GM18870 (cell line): ENCODE results near the gene PLD4.
"Not testable (repeated sequence)": the region's sequence is repeated elsewhere in the genome, so short reads cannot be mapped to it uniquely, and the experiment has no call there.

Source experiments
- ATAC-seq: cut with Tn5 transposase; IDR thresholded peaks from one replicate; pipeline ENCODE4 v1.9.1; 2021; ENCODE audit warnings: moderate library complexity; ENCODE audit not compliant: unreplicated experiment

Gene PLD4

DNA sequence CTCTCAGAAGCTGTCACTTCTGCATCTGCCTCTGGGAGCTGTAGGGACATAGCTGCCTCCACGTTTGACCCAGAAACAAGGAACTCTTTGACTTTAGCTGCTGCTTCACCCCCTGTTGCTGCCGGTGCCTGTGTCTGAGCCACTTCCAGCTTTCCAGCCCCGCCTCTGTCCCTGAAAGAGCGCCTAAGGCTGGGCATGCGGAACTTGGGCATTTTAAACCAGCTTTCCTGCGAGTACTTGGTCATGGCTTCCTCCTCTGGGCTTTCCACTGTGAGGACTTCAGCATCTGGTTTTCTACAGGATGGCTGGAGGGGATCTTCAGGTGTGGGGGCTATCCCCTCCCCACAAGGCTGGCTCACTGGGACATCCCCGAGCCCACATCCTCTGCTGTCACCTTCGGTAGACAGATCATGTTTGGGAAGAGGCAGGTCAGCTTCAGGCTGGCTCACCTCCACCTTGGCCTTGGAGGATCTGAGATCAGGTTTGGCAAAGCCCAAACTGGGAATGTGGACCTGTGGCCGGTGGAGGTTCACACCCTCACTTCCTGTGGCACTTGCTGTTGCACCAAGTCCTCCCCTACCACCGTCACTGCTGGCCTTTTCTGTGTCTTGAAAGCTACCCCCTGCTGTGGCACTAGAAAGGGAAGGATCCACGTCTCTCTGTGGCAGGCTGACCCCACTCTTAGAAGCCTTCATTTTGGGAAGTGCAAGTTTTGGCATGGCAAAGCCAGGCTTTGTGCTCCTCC, 15.2 kb downstream of the PLD4 start:
- no peak for ATAC-seq

DNA sequence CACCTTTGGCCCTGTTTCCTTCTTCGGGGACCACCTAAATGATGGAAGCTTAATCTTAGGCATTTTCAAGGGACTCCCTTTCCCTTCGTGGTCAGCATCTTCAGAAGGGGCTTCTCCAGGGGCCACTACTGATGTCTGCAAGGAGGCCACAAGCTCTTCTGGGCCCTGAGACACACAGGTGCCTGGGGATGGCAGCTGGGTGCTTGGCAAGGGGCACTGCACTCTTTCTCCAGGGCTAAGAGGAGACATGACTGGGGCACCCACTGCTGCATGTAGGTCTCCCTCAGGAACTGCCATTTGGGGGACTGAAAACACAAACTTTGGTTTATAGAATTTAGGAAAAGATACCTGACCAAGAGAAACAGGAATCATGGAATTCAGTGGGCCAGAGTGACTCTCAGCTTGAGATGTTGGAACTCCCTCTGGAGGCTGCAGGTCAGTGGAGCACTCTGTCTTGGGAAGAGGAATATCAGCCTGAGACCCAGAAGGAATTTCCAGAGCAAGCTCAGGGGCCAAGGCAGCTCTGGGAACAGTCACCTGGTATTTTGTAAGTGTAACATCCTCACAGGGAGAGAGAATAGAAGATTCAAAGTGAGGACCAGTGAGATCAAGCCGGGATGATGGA, 16.0 kb downstream of the PLD4 start:
- ATAC-seq, result no peak

DNA sequence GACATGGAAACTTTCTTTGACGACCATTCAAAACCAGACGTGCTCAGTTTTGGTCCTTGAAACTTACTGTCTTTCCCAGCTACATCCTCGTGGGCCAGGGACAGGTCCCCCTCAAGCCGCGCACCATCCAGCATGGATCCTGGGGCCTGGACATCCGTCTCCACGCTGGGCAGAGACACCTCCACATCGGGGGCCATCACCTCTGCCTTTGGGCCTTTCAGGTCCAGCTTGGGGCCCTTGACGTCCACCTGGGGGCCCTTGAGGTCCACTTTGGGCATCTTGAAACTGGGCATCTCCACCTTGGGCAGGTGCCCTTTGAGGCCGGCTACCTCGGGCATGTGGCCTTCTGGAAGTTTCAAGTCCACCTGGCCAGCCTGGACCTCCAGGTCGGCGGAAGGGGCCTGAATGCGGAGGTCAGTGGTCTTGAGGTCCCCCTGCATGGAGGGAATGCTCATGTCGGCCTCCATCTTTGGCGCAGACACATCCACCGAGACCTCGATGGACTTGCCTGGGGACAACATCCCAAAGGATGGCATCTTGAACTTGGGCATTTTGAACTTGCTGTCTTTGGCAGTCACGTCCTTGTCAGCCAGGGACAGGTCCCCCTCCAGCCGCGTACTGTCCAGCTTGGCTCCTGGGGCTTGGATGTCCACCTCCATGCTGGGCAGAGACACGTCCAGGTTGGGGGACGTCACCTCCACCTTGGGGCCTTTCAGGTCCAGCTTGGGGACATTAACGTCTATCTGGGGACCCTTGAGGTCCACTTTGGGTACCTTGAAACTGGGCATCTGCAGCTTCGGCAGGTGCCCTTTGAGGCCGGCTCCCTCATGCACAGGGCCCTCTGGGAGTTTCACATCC, 17.1 kb downstream of the PLD4 start:
- no peak for ATAC-seq

DNA sequence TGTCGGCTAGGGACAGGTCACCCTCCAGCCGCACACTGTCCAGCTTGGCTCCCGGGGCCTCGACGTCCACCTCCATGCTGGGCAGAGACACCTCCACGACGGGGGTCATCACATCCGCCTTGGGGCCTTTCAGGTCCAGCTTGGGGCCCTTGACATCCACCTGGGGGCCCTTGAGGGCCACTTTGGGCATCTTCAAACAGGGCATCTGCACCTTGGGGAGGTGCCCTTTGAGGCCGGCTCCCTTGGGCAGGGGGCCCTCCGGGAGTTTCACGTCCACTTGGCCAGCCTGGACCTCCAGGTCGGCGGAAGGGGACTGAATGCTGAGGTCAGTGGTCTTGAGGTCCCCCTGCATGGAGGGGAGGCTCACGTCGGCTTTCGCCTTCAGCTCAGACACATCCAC, 17.9 kb downstream of the PLD4 start:
- no peak for ATAC-seq

DNA sequence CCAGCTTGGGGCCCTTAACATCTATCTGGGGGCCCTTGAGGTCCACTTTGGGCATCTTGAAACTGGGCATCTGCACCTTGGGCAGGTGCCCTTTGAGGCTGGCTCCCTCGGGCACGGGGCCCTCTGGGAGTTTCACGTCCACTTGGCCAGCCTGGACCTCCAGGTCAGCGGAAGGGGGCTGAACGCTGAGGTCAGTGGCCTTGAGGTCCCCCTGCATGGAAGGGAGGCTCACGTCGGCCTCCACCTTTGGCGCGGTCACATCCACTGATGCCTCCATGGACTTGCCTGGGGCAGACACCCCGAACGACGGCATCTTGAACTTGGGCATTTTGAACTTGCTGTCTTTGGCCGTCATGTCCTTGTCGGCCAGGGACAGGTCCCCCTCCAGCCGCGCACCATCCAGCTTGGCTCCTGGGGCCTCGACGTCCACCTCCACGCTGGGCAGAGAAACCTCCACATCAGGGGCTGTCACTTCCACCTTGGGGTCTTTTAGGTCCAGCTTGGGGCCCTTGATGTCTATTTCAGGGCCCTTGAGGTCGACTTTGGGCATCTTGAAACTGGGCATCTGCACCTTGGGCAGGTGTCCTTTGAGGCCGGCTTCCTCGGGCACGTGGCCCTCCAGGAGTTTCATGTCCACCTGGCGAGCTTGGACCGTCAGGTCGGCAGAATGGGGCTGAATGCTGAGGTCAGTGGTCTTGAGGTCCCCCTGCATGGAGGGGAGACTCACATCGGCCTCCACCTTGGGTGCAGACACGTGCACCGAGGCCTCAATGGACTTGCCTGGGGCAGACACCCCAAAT, 18.7 kb downstream of the PLD4 start:
- not testable (repeated sequence) for ATAC-seq

DNA sequence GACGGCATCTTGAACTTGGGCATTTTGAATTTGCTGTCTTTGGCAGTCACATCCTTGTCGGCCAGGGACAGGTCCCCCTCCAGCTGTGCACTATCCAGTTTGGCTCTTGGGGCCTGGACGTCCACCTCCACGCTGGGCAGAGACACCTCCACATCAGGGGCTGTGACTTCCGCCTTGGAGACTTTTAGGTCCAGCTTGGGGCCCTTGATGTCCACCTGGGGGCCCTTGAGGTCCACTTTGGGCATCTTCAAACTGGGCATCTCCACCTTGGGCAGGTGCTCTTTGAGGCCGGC, 19.3 kb downstream of the PLD4 start:
- ATAC-seq, result not testable (repeated sequence)

DNA sequence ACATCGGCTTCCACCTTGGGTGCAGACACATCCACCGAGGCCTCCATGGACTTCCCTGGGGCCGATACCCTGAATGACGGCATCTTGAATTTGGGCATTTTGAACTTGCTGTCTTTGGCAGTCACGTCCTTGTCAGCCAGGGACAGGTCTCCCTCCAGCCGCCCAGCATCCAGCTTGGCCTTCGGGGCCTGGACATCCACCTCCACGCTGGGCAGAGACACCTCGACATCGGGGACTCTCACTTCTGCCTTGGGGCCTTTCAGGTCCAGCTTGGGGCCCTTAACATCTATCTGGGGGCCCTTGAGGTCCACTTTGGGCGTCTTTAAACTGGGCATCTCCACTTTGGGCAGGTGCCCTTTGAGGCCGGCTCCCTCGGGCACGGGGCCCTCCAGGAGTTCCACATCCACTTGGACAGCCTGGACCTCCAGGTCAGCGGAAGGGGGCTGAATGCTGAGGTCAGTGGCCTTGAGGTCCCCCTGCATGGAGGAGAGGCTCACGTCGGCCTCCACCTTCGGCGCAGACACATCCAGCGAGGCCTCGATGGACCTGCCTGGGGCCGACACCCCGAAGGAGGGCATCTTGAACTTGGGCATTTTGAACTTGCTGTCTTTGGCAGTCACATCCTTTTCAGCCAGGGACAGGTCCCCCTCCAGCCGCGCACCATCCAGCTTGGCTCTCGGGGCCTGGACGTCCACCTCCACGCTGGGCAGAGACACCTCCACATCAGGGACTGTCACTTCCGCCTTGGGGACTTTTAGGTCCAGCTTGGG, 19.9 kb downstream of the PLD4 start:
- ATAC-seq, result not testable (repeated sequence)

DNA sequence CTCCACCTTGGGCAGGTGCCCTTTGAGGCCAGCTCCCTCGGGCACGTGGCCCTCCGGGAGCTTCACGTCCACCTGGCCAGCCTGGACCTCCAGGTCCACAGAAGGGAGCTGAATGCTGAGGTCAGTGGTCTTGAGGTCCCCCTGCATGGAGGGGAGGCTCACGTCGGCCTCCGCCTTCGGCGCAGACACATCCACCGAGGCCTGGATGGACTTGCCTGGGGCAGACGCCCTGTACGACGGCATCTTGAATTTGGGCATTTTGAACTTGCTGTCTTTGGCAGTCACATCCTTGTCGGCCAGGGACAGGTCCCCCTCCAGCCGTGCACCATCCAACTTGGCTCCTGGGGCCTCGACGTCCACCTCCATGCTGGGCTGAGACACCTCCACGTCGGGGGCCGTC, 20.6 kb downstream of the PLD4 start:
- not testable (repeated sequence) for ATAC-seq

DNA sequence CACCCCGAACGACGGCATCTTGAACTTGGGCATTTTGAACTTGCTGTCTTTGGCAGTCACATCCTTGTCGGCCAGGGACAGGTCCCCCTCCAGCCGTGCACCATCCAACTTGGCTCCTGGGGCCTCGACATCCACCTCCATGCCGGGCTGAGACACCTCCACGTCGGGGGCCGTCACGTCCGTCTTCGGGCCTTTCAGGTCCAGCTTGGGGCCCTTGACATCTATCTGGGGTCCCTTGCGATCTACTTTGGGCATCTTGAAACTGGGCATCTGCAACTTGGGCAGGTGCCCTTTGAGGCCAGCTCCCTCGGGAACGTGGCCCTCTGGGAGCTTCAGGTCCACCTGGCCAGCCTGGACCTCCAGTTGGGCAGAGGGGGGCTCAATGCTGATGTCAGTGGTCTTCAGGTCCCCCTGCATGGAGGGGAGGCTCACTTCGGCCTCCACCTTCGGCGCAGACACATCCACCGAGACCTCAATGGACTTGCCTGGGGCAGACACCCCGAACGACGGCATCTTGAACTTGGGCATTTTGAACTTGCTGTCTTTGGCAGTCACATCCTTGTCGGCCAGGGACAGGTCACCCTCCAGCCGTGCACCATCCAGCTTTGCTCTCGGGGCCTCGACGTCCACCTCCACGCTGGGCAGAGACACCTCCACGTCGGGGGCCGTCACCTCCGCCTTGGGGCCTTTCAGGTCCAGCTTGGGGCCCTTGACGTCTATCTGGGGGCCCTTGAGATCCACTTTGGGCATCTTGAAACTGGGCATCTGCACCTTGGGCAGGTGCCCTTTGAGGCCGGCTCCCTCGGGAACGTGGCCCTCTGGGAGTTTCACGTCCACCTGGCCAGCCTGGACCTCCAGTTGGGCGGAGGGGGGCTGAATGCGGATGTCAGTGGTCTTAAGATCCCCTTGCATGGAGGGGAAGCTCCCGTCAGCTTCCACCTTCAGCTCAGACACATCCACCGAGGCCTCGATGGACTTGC, 21.6 kb downstream of the PLD4 start:
- not testable (repeated sequence) for ATAC-seq

DNA sequence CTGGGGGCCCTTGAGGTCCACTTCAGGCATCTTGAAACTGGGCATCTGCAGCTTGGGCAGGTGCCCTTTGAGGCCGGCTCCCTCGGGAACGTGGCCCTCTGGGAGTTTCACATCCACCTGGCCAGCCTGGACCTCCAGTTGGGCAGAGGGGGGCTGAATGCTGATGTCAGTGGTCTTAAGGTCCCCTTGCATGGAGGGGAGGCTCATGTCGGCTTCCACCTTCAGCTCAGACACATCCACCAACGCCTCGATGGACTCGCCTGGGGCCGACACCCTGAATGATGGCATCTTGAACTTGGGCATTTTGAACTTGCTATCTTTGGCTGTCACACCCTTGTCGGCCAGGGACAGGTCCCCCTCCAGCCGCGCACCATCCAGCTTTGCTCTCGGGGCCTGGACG, 22.5 kb downstream of the PLD4 start:
- ATAC-seq, result not testable (repeated sequence)

DNA sequence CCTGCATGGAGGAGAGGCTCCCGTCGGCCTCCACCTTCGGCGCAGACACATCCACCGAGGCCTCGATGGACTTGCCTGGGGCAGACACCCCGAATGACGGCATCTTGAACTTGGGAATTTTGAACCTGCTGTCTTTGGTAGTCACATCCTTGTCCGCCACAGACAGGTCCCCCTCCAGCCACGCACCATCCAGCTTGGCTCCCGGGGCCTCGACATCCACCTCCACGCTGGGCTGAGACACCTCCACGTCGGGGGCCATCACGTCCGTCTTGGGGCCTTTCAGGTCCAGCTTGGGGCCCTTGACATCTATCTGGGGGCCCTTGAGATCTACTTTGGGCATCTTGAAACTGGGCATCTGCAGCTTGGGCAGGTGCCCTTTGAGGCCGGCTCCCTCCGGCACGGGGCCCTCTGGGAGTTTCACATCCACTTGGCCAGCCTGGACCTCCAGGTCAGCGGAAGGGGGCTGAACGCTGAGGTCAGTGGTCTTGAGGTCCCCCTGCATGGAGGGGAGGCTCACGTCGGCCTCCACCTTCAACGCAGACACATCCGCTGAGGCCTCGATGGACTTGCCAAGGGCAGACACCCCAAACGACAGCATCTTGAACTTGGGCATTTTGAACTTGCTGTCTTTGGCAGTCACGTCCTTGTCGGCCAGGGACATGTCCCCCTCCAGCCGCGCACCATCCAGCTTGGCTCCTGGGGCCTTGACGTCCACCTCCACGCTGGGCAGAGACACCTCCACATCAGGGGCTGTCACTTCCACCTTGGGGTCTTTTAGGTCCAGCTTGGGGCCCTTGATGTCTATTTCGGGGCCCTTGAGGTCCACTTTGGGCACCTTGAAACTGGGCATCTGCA, 23.4 kb downstream of the PLD4 start:
- ATAC-seq, result not testable (repeated sequence)

DNA sequence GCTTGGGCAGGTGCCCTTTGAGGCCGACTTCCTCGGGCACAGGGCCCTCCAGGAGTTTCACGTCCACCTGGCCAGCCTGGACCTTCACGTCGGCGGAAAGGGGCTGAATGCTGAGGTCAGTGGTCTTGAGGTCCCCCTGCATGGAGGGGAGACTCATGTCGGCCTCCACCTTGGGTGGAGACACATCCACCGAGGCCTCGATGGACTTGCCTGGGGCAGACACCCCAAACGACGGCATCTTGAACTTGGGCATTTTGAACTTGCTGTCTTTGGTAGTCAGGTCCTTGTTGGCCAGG, 24.0 kb downstream of the PLD4 start:
- no peak for ATAC-seq

DNA sequence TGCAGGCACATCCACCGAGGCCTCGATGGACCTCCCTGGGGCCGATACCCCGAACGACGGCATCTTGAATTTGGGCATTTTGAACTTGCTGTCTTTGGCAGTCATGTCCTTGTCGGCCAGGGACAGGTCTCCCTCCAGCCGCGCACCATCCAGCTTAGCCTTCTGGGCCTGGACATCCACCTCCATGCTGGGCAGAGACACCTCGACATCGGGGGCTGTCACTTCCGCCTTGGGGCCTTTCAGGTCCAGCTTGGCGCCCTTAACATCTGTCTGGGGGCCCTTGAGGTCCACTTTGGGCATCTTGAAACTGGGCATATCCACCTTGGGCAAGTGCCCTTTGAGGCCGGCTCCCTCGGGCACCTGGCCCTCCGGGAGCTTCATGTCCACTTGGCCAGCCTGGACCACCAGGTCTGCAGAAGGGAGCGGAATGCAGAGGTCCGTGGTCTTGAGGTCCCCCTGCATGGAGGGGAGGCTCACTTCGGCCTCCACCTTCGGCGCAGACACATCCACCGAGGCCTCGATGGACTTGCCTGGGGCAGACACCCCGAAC, 24.8 kb downstream of the PLD4 start:
- not testable (repeated sequence) for ATAC-seq

DNA sequence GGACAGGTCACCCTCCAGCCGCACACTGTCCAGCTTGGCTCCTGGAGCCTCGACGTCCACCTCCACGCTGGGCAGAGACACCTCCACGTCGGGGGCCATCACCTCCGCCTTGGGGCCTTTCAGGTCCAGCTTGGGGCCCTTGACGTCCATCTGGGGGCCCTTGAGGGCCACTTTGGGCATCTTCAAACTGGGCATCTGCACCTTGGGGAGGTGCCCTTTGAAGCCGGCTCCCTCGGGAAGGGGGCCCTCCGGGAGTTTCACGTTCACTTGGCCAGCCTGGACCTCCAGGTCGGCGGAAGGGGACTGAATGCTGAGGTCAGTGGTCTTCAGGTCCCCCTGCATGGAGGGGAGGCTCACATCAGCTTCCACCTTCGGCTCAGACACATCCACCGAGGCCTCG, 25.3 kb downstream of the PLD4 start:
- no peak for ATAC-seq

DNA sequence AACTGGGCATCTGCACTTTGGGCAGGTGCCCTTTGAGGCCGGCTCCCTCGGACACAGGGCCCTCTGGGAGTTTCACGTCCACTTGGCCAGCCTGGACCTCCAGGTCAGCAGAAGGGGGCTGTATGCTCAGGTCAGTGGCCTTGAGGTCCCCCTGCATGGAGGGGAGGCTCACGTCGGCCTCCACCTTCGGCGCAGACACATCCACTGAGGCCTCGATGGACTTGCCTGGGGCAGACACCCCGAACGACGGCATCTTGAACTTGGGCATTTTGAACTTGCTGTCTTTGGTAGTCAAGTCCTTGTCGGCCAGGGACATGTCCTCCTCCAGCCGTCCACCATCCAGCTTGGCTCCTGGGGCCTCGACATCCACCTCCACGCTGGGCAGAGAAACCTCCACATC, 26.0 kb downstream of the PLD4 start:
- ATAC-seq, result not testable (repeated sequence)

DNA sequence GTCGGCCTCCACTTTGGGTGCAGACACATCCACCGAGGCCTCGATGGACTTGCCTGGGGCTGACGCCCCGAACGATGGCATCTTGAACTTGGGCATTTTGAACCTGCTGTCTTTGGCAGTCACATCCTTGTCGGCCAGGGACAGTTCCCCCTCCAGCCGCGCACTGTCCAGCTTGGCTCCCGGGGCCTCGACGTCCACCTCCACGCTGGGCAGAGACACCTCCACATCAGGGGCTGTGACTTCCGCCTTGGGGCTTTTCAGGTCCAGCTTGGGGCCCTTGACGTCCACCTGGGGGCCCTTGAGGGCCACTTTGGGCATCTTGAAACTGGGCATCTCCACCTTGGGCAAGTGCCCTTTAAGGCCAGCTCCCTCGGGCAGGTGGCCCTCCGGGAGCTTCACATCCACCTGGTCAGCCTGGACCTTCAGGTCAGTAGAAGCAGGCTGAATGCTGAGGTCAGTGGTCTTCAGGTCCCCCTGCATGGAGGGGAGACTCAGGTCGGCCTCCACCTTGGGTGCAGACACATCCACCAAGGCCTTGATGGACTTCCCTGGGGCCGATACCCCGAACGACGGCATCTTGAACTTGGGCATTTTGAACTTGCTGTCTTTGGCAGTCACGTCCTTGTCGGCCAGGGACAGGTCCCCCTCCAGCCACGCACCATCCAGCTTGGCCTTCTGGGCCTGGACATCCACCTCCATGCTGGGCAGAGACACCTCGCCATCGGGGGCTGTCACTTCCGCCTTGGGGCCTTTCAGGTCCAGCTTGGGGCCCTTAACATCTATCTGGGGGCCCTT, 27.4 kb downstream of the PLD4 start:
- ATAC-seq, result not testable (repeated sequence)

DNA sequence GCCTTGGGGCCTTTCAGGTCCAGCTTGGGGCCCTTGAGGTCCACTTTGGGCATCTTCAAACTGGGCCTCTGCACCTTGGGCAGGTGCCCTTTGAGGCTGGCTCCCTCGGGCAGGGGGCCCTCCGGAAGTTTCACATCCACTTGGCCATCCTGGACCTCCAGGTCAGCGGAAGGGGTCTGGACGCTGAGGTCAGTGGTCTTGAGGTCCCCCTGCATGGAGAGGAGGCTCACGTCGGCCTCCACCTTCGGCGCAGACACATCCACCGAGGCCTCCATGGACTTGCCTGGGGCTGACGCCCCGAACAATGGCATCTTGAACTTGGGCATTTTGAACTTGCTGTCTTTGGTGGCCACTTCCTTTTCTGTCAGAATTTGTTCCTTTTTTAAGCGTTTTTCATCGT, 28.4 kb downstream of the PLD4 start:
- ATAC-seq, result no peak
